Posterior vena cava (tissue), 2 donors: ENCODE results near the gene RNF2. TPM values are rescaled to one million over a fixed set of nuclear protein-coding genes. Genes with fewer than 3 reads are reported as not detected.
"Not testable (repeated sequence)": the region's sequence is repeated elsewhere in the genome, so short reads cannot be mapped to it uniquely, and the experiment has no call there.

Experiments
- DNase-seq: peaks from one replicate; pipeline ENCODE4 v3.0.0-alpha.2; 2020; ENCODE audit warnings: low spot score
- intact Hi-C, 2 donors: fragments of 100-400 bp; cut with DNase I; formaldehyde crosslinking; loops; one replicate each; pipeline versions ENCODE4 v1.14.1 to v1.14.2; 2022 to 2023
- total RNA-seq, 2 donors: library from RNA; stranded (reverse); fragmentation: NEBNext Ultra II Directional; extraction: Animal tissue kit (Norgen Biotek cat#: 25700); gene quantifications; one replicate each; pipeline ENCODE4 v1.2.1, GENCODE V29; 2021
- donor health status: DM: yes; HTN: yes; CAD: no.
- donor health status: DM: yes; HTN: yes; CAD: no.

RNF2 gene
- total RNA-seq, 2 donors from 2014 or later = 15.3 to 15.4 TPM

DNA sequence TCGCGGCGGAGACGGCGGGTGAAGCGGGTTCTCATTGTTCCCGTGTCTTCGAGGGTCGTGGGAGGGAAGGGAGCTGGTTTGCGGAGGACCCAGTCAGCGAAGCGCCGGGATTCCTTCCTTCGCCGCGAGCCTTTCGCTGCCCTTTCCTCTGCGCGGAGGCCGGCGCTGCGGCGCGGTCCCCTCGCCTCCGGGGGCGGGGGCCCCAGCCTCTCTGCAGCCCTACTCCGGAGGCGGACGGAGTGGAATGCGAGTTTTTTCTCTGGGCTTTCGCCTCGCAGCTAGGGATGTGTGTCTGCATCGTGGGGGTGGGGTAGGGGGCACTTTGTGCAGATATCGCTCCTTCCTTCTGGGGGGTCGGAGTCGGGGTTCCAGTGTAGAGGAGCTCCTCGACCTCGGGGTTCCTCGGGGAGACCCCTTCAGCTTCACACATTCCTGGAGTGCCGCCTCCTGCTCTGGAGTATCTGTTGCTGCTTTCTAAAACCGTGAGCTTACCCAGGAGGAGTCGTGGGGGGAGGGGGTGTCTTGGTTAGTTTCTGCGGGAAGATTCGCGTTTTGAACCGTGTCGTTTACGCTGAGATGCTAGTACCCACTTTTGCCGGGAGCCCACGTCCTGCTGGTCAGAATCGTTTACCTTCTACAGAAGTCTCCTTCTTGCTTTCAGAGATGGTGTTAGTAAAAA is 595 bp downstream of the RNF2 start:
- intact Hi-C loops = no loop called here
- DNase-seq = no peak

GRCh38 chr1:185046668-185047067 is 1.3 kb downstream of the RNF2 start:
- intact Hi-C loops = no loop called here

DNA sequence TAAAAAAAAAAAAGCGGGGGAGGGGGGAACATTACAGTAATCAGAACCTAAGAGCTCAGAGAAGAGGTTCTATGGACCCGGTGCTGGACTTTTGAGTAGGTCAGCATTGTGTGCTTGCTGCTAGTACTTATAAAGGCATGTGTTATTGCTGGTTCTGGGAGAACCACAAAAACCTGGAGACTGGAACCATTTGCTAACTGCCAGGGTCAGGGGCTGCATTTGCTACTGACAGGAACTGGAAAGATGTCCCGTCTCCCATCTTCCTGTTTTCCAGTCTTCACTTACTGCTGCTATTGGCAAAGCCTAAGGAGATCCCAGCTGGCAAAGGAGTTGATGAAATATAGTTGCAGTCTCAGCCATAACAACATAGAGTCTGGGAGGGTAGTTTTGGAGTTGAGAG is 4.3 kb downstream of the RNF2 start:
- DNase-seq = no peak
- intact Hi-C loops = no loop called here

More at GRCh38 chr1:185046668-185047067, 1.3 kb downstream of the RNF2 start:
- DNase-seq = no peak

DNA sequence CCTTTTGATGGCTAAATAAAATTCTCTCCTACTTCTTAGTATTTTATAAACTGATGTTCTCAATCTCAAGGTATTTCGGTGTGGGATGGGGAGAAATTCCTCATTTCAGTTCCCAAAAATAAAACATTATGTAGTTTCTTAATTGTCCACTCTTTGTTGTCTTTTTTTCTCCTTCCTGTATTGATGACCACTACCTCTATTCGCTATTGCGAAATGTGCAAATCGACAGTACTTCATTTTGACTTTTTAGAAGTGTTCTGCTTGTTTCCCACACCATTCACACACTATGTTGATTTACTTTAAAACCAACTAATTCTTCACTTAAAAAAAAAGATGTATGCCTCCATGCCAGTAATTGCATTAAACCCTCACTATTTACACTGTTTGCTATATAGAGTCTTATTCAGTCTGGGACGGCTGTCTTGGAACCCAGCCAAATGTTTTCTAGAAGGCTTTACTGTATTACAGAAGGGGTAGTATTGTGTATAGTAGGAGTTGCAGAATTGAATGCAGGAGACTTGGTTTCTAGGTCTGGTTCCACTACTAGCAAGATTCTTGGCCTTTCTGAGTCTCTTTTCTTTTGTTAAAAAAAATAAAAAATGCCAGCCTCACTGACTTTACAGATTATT is 5.6 kb downstream of the RNF2 start:
- intact Hi-C loops = no loop called here
- no peak for DNase-seq

DNA sequence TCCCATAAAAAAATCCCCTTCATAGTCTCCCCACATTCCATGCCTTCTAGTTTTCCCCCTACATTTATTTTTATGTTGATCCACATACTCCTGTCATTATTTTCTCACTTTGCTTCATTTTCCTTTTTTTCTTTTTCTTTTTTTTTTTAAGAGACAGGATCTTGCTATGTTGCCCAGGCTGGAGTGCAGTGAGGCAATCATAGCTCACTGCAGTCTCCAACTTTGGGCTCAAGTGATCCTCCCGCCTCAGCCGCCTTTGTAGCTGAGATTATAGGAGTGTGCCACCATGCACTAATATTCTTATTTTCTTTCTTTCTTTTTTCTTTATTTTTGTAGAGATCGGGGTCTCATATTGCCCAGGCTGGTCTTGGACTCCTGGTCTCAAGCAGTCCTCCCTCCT is 7.8 kb downstream of the RNF2 start:
- no peak for DNase-seq
- intact Hi-C loops = no loop called here

- no peak for DNase-seq
- intact Hi-C loops = no loop called here
Measured at GRCh38 chr1:185054365-185055060, 9.2 kb downstream of the RNF2 start.

GRCh38 chr1:185058110-185058509 is 12.8 kb downstream of the RNF2 start:
- DNase-seq = no peak
- intact Hi-C loops = no loop called here

DNA sequence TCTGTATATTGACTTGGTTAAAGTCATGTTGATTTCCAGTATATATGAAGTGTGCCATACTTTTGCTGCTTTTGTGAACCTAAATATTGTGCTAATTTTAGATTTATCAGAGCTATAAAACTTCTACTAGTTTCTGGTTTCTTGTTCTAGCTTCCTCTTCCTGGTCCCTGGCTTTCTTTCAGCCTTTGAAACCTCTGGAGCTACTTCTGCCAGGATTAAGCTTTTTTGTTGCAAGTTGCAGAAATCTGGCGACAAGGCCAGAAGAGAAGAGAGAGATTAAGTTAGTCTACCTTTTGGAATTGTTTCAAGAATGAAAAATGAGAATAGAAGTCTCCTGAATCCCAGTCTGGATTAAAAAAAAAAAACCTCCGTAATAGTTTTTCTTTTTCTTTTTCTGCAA is 13.5 kb downstream of the RNF2 start:
- intact Hi-C loops = no loop called here
- DNase-seq = no peak

DNA sequence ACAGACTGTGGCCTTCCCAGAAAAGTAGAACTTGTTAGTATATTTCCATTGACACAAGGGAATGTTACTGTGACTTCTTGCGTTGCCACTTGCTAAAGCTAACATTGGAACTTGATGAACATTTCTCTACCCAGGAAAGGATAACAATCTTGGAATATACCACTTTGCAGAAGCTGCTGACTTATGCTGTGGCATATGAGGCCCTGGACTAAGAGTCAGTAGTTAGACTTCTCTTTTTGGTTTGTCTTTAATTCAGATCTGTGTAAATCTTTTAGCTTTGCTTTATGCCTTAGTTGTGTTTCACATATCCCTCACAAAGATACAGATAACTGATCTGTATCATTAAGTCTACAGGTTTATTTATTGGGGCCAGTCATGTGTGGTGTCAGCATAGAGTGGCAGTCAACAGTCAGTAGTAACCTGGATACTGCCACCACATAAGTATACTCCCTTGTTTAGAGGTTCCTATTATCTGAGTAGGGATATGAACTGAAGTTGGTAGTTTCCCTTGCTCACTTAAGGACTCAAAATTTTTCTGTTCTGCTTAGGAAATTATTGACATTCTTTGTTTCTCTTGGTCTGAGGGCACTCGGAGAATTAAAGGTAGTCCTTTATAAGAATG is 14.7 kb downstream of the RNF2 start:
- no peak for DNase-seq
- intact Hi-C loops = no loop called here

GRCh38 chr1:185062710-185063370 is 17.5 kb downstream of the RNF2 start:
- intact Hi-C loops = no loop called here
- no peak for DNase-seq

- intact Hi-C loops = no loop called here
Measured at GRCh38 chr1:185063719-185064118, 18.4 kb downstream of the RNF2 start.

GRCh38 chr1:185065006-185065405 is 19.6 kb downstream of the RNF2 start:
- intact Hi-C loops, DNase-seq: not testable (repeated sequence)

More at GRCh38 chr1:185063719-185064118, 18.4 kb downstream of the RNF2 start:
- no peak for DNase-seq

- no peak for DNase-seq
- intact Hi-C loops = no loop called here
Measured at GRCh38 chr1:185066181-185066580, 20.8 kb downstream of the RNF2 start.

DNA sequence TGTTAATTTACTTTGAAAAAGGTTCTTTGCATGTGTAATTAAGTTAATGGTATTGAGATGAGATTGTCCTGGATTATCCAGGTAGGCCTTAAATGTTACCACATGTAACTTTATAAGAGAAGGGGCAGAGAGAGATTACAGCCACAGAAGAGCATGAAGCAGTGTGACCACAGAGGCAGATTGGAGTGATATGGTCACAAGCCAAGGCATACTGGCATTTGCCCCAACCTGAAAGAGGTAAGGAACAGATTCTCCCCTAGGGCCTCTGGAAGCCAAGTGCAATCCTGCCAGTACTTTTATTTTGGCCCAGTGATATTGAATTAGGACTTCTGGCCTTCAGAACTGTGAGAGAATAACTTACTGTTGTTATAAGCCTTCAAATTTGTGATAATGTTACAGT is 23.0 kb downstream of the RNF2 start:
- intact Hi-C loops = no loop called here
- DNase-seq = no peak

DNA sequence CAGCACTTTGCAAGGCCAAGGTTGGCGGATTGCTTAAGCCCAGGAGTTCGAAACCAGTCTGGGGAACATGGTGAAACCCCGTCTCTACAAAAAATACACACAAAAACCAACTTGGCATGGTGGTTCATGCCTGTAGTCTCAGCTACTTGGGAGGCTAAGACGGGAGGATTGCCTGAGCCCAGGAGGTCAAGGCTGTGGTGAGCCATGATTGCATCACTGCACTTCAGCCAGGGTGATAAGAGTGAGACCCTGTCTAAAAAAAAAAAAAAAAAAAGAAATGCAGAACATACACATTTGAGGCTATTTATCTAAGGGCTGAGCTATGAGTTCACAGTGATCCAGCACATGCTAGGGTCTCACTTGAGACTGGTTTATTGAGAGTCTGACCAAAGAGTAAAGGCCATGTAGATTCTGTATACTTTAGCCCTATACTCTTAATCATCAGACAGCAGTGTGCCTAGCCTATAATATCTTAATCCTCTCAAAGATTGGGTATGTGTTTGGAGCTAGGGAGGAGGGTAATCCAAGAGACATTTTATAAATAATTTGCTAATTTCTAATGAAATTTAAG is 23.9 kb downstream of the RNF2 start:
- intact Hi-C loops = no loop called here

GRCh38 chr1:185070051-185070450 is 24.7 kb downstream of the RNF2 start:
- intact Hi-C loops = no loop called here
- DNase-seq = no peak

More for the DNA sequence above, 23.9 kb downstream of the RNF2 start:
- DNase-seq = no peak

- no peak for DNase-seq
- intact Hi-C loops = no loop called here
Measured at GRCh38 chr1:185073725-185074124, 28.4 kb downstream of the RNF2 start.

DNA sequence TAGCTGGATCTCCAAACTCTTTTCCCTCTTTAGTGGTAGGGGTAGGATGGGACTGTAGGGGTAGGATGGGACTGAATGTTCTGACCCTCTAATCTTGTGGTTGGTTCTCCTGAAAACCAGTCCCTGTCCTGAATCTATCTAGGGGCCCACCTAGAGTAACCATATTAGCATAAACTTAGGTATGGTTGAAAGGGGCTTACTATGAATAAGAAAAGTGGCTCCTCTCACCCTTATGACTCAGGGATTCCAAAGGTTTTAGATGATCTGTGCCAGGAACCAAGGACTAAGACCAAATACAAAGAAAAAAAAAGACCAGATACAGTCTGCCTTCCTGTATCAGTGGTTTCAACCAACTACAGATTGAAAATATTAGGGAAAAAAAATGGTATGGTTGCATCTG is 28.9 kb downstream of the RNF2 start:
- no peak for DNase-seq
- intact Hi-C loops = no loop called here

DNA sequence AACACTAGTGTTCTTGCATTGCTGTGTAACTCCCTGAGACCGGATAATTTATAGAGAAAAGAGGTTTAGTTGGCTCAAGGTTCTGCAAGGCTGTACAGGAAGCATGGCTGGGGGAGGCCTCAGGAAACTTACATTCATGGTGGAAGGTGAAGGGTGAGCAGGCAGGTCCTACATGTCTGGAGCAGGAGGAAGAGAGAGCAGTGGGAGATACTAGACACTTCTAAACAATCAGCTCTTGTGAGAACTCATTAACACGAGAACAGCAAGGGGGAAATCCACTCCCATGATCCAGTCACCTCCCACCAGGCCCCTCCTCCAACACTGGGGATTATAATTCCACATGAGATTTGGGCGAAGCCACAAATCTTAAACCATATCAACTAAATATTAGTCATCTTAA is 30.1 kb downstream of the RNF2 start:
- intact Hi-C loops = no loop called here
- DNase-seq = no peak
